Activated CD4-positive, alpha-beta T cell treated with anti-CD3 and anti-CD28 coated beads, Interleukin-2, amount 50 U/mL, for 1 hour (primary cell): ENCODE results near the gene ATP6V0B.

ENCODE experiments used
- DNase-seq: peaks from one replicate; pipeline ENCODE4 v3.0.0-alpha.2; 2020

ATP6V0B gene

DNA sequence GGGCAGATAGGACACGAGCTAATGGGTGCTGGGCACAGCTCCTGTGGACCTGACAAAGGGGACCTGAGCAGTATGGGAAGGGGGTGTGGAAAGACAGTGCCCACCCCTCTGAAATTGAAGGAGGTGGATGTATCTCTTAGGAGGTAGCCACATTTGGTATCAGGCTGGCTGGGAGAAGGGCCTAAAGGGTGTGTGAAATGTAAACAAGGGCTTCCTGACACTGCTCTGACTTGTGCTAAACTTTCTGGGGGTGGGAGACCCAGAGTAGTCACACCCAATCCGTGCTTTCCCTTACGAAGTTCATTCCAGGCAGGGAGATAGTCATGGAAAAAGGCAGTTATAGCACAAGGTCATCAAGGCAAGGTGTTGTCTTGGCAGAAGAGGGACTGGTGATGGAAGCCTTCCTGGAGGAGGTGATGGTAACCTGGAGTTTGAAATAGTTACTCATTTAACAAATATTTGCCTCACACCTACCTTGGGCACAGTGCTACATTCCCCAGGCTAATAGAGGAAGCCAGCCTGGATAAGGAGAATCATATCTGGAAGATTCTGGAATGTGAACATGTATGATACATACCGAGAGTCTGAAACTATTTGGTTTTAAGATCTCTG is 11.3 kb downstream of the ATP6V0B start:
- no peak for DNase-seq

GRCh38 chr1:43986712-43987111 is 12.0 kb downstream of the ATP6V0B start:
- DNase-seq = no peak

GRCh38 chr1:43987159-43987902 is 12.6 kb downstream of the ATP6V0B start:
- DNase-seq = no peak

- no peak for DNase-seq
Measured at GRCh38 chr1:43990271-43991199, 15.8 kb downstream of the ATP6V0B start.

DNA sequence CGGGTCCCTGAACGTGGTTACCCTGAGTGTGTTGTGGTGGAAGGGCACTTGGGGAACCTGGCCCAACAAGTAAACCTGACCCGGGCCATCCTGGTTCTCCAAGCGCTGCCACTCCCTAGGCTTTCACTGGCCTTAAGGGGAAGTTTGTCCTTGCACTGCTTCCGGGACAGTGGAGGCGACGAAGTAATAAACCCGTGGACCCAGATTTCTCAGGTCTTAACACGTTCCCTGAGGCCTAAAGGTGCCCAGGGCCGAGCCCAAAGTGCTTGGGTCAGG is 16.4 kb downstream of the ATP6V0B start:
- DNase-seq = no peak

DNA sequence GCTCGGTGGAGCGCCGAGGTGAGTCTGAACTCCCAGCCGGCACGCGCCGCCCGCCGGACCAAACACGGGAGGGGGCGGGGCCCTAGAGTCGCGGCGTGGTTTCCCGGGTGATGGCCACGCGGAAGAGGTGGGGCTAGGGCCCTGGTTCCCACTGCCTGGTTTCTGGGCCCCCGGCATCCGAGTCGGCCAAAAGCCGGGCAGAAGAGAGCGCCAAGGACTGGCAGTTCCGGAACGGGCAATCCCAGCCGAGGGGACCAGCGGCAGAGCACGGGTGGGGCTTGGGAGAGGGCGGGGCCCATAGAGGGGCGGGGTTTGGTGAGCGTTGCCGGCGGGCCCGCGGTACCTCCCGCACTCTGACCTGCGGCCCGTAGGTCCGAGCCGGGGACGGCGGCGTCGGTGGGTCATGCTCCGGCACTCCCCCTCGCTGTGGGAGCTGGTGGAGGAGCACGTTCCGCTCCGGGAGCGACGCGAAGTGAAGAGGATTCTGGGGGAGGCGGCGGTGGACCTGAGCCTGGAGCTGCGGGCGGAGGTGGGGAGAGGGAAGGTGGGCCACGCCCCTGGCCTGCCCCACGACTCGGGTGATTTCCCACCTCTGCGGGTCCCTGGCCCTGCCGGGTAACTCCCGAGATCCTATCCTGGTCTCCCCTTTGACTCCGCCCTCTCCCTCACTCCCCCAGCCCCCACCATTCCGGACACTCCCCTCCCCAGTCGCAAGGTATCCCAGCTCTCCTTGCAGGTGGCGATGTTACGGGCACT is 16.9 kb downstream of the ATP6V0B start, which contains the start of gene CCDC24:
TSS of gene CCDC24 (plus strand) at position 124 of the 756 bp plus-strand sequence. CDS start at position 404, 280 bp downstream.
- DNase-seq = peak; percentile 66

DNA sequence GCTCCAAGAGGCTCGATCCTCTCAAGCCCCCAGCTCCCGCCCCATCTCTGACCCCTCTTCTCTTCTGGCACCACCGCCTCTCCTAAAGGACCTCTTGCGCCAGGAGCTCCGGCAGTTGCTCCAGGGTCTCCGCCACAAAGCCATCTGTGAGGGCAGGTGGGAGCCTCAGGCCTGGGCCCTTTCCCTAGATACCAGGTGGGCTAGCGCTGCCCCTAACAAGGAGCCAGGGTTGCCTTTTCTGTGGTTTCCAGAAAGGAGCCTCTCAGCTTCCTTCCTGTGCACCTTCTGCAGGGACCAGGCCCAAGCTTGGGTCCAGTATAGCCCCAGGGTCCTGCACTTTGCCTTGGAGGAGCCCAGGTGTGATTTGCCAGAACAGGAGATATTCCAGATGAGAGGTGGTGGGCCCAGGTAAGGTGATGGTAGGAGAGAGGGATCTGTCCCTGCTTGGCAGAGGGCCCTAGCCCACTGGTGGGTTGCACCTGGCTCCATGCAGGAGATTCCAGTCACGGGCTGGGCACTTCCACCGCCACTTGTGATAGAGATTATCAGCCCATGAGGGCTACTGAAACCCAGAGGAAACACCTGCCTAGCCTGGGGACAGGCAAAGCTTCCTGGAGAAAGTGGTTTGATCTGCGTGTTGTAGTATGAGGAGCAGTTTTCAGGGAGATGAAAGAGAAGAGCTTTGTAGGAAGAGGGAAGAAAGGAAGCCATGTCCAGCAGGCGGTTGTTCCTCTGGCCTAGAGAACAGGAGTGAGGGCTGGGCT is 17.7 kb downstream of the ATP6V0B start:
- DNase-seq = no peak

DNA sequence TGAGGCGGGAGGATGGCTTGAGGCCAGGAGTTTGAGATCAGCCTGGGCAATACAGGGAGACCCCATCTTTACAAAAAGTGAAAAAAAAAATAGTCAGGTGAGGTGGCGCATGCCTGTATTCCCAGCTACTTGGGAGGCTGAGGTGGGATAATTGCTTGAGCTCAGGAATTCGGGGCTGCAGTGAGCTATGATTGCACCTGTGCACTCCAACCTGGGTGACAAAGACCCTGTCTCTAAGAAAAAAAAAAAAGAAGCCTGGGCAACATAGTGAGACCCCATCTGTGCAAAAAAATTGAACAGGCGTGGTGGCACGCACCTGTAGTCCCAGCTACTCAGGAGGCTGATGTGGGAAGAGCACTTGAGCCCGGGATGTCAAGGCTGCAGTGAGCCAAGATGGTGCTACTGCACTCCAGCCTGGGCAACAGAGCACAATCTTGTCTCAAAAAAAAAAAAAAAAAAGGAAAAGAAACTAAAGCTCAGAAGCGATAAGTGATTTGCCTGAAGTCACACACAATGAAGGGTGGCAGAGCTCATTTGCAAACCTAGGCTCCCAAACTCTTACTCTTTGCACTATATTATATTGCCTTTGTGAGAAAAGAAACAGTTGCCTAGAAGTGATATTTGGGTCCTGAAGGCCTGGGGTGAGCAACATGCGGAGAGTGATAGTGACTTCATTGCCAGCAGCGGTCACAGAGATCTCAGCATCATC is 18.6 kb downstream of the ATP6V0B start:
- no peak for DNase-seq

- no peak for DNase-seq
Measured at GRCh38 chr1:43994071-43994470, 19.3 kb downstream of the ATP6V0B start.

DNA sequence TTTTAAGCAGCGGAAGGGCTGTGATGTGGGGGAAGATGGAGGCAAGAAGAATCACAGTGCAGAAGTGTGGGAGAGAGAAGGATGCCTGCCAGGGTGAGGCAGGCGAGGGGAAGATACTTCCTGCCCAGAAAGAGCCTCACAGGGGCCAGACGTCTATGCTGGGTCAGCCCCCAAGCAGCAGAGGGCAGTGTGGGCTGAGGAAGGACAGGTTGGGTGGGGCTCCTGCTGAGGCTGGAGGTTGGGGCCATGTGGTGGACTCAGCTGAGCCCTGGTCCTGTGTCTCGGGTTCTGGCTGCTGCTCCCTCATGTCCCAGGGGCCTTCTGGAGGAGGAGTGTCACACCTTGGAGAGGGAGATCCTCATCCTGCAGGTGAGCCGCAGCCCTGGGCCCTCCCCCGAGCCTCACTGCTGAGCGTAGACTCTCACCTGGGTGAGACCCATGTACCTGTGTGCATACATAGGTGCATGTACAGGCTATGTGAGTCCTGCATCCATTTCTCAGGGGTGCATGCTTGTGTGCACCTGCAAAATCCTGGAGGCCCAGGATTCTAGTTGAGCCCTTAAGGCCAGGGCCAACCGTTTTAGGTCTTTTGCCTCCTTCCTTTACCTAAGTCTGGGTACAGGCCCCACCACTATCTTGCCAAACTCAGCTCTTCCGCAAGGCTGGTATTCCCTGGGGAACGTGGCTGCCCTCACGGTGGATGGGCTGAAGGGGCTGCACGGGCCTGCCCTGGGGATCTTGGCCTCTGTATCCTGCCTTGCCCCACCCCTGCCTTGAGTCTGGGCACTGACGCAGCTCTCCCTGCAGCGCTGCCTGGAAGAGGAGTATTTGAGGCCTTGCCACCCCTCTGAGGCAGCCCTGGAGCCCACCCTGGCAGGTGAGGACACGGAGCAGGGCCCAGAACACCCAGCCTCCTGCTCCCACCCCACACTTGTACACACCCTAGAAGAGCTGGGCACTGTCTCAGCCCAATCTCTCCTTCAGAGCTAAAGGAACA is 20.3 kb downstream of the ATP6V0B start:
- no peak for DNase-seq

DNA sequence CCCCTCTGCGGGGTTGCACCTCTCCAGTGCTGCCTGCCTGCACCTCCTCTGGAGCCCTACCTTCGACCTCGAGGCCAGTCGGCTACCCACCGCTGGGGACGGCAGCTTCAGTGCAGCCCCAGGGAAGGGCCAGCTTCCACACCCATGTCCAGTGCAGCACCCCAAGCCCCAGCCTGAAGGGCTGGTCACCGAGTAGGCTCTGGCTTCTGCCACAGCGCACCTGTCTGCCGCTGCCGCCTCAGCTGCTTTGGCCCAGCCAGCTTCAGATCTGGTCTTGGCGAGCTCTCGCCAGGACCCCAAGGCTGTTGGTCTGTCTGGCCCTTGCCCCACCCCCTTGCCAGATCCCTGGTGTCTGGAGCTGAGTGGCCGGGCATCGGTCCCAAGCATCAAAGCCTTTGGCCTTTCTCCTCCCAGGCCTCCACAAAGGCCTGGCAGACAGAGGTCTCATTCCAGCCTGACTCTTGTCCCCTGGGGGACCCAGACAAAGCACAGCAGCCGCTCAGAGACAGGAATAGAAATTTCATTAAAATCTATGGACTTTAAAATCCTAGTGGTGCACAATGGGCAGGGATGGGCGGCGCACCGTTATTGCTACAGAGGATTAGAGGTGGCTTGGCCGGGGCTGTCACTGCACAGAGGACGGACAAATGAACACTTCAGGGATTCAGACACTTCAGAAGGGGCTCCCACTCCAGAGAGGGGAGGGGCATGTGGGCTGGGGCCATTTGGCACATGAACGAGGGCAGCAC is 21.4 kb downstream of the ATP6V0B start:
- no peak for DNase-seq

GRCh38 chr1:43996733-43997115 is 22.0 kb downstream of the ATP6V0B start:
- no peak for DNase-seq

DNA sequence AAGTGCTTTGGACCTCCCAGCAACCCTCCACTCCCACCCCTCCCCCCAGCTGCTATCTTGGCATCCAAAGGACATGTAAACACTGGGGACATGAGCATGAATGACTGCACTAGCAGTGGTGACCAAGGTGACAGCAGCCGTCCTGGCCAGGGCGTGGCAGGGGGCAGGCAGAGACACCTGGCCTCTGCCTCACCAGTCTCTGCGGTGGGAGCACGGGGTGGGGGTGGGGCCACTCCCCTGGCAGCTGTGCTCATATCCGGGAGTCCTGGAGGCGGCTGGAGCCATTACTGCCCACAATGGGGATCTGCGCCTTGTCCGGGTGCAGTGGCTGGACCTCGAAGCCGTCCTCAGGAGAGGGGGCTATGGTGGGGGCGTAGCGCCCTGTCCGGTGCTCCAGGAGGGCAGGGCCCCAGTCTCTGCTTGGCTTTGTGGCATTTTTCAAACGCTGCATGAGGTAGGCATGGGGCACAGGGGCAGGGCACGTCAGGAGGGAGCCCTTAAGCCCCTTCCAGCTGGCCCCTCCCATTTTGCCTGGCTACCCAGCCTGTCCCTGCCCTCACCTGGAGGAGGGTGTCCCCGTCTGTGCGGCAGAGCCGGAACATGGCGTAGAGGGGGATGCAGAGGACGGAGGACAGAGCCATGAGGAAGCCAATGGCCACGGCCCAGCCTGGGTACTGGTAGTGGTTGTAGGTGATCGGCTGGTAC is 22.7 kb downstream of the ATP6V0B start:
- no peak for DNase-seq

DNA sequence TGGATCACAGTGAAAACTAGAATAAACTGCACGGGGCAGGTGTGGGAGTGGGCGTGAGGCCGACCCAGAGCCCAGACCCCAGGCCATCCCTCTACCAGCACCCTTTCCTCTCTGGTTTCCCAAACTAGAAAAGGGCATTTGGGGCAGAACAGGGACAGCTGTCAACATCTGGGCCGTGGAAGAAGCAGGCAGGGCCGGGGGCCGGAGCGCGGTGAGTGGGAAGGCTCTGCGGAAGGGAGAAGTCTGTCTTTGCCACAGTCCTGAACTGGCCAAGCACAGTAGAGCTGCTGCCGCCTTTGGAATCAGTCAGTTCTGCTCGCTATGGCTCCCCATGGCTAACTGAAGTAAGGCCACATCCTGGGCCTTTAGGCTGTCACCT is 23.2 kb downstream of the ATP6V0B start:
- DNase-seq = no peak

- no peak for DNase-seq
Measured at GRCh38 chr1:43999455-43999854, 24.7 kb downstream of the ATP6V0B start.

- no peak for DNase-seq
Measured at GRCh38 chr1:44000122-44000665, 25.4 kb downstream of the ATP6V0B start.

DNA sequence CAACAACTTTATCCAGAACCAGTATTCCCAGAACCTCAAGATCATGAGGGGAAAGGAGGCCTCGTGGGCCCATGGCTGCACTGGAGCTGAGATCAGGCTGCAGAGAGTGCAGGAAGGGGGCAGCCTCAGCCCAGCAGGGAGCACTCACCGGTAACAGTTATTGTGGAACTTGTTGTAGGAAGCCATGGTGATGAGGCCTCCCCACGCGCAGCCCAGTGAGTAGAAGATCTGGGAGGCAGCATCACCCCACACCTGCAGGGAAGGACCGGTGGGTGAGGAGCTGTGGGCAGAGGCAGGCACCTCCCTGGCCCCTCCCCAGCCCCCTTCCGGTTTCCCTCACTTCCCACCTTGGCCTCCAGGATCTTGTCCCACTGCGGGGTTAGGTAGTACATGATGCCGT is 27.4 kb downstream of the ATP6V0B start:
- no peak for DNase-seq

DNA sequence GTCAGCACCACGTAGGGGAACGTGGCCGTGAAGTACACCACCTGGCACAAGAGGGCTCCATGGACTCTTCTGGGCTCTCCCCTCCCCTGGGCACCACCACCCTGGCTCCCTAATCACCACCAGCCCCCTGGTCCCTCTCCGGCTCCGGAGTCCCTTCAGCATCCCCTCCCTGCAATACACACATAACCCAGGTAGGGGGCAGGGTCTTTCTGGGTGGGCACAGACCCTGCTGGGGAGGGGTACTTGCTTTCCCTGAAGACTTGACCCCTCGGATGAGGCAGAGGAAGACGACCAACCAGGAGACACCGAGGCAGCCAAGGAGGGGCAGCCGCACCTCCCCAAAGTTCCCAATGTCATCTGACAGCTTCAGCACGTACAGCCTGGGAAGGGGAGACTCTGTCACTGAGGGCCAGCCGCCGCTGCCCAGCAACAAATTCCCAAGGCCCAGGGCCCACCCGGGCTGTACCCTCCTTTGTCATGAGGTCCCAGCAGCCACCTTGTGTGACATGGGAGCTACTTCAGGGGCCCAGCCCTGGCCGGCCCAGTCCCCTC is 27.9 kb downstream of the ATP6V0B start:
- no peak for DNase-seq
